RWPE2 (cell line): ENCODE results near the gene SGPL1.
A peak's percentile ranks its signal among the peaks of the same experiment; 100 is the strongest.

Source experiments
- ATAC-seq: fragments of 200-7000 bp; cut with Tn5 transposase; 3 replicates; pipeline ENCODE4 v1.9.1; 2021; ENCODE audit warnings: low read depth
- DNase-seq: peaks from one replicate; pipeline ENCODE4 v3.0.0-alpha.2; 2020; ENCODE audit warnings: low spot score
- H3K27ac ChIP-seq: fragments of 450-650 bp; 2 replicates; pipeline ENCODE4 v1.5.1; 2017; ENCODE audit warnings: mild to moderate bottlenecking; ENCODE audit not compliant: poor library complexity, severe bottlenecking
- H3K27me3 ChIP-seq: fragments of 250-450 bp; sonication (Bioruptor Pico); 2 replicates; pipeline ENCODE4 v1.5.1; 2021; ENCODE audit warnings: mild to moderate bottlenecking, moderate library complexity; ENCODE audit not compliant: insufficient read depth, poor library complexity, severe bottlenecking
- H3K36me3 ChIP-seq: fragments of 250-450 bp; sonication (Bioruptor Pico); 2 replicates; pipeline ENCODE4 v1.5.1; 2020; ENCODE audit warnings: low read depth, mild to moderate bottlenecking, moderate library complexity
- H3K4me1 ChIP-seq: fragments of 250-450 bp; sonication (Bioruptor Pico); 2 replicates; pipeline ENCODE4 v1.5.1; 2021; ENCODE audit warnings: mild to moderate bottlenecking, moderate library complexity; ENCODE audit not compliant: insufficient read depth, poor library complexity, severe bottlenecking
- H3K4me3 ChIP-seq: fragments of 250-450 bp; sonication (Bioruptor Pico); 2 replicates; pipeline ENCODE4 v1.5.1; 2021; ENCODE audit warnings: mild to moderate bottlenecking, moderate library complexity; ENCODE audit not compliant: severe bottlenecking
- H3K9me3 ChIP-seq: fragments of 250-450 bp; sonication (Bioruptor Pico); 2 replicates; pipeline ENCODE4 v1.5.1; 2021; ENCODE audit warnings: mild to moderate bottlenecking, moderate library complexity; ENCODE audit not compliant: severe bottlenecking
- TF ChIP-seq, protein P1 (sequence below): fragments of 450-650 bp; IDR thresholded peaks from one replicate; pipeline ENCODE4 v1.5.1; 2017; ENCODE audit warnings: mild to moderate bottlenecking, moderate library complexity; ENCODE audit not compliant: poor library complexity, severe bottlenecking

The SGPL1 gene

DNA sequence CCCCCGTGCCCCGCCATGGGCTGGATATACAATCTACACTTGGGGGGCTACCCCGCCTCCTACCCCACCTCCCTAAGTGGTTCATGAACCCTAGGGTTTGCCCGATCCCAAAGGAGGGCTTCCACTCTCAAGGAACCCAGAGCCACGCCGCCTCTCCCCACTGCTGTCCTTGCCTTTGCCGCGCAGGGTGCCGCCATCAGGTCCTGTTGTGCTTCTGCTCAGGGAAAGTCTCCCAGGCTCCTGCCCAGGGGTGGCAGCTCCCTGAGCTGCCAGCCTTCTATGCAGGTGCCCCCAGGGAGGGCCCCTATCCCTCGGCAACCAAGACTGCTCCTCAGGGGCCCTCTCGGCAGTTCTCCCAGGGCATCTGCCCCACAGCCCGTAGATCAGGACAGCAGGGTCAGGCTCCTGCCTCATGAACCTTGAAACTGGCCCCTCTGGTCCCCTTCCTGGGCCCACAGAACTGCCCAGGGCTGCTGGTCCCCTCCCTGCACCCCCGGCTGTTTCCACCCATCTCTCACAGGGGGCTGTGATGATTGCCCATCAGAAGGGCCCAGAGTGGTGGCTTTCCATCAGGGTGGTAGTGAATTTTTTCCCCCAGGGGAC lies 85.6 kb downstream of the SGPL1 start:
- no peak overlapping the region for H3K27ac ChIP-seq
- no peaks in the 10 kb centered on the region for H3K27me3 ChIP-seq
- ATAC-seq (no peak), DNase-seq (no peak)
- no peaks in the 10 kb centered on the region for H3K36me3 ChIP-seq
- no peak overlapping the region for H3K4me3 ChIP-seq
- TF ChIP-seq, protein P1, sequence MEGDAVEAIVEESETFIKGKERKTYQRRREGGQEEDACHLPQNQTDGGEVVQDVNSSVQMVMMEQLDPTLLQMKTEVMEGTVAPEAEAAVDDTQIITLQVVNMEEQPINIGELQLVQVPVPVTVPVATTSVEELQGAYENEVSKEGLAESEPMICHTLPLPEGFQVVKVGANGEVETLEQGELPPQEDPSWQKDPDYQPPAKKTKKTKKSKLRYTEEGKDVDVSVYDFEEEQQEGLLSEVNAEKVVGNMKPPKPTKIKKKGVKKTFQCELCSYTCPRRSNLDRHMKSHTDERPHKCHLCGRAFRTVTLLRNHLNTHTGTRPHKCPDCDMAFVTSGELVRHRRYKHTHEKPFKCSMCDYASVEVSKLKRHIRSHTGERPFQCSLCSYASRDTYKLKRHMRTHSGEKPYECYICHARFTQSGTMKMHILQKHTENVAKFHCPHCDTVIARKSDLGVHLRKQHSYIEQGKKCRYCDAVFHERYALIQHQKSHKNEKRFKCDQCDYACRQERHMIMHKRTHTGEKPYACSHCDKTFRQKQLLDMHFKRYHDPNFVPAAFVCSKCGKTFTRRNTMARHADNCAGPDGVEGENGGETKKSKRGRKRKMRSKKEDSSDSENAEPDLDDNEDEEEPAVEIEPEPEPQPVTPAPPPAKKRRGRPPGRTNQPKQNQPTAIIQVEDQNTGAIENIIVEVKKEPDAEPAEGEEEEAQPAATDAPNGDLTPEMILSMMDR = no peak
- H3K4me1 ChIP-seq = peaks cover 3% of the 10 kb centered on the region
- H3K9me3 ChIP-seq = no peaks in the 10 kb centered on the region

DNA sequence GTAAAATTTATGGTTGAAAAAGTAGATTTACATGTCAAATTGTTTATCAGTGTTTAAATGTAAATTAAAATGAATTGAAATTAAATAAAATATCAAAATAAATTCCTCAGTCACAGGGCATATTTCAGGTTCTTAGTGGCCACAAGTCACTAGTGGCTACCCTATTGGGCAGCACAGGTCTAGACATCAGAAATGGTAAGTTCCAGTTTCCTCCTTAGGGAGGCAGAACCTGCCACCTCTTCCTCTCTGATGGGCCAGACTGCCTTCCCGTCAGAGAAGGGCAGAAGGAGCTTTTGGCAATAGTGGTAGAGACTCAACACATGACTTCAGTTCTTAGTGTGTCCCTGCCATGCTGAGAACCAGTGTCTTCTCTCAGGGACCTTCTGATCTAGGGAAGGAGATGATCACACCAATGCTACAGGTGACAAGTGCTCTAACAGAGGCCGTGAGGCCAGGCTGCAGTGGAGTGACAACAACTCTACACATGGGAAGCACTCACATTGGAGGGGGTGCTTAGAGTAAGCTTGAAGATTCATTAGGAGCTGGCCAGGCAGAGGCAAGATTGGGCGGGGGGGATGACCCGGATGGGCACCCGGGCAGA lies 87.0 kb downstream of the SGPL1 start:
- Histone ChIP-seq H3K9me3 (no peaks in the 10 kb centered on the region), H3K27me3 (no peaks in the 10 kb centered on the region), H3K27ac (no peak overlapping the region), H3K4me3 (no peak overlapping the region), H3K36me3 (no peaks in the 10 kb centered on the region), H3K4me1 (peaks cover 3% of the 10 kb centered on the region)
- ATAC-seq (no peak), DNase-seq (no peak)
- TF ChIP-seq, protein P1 = no peak

DNA sequence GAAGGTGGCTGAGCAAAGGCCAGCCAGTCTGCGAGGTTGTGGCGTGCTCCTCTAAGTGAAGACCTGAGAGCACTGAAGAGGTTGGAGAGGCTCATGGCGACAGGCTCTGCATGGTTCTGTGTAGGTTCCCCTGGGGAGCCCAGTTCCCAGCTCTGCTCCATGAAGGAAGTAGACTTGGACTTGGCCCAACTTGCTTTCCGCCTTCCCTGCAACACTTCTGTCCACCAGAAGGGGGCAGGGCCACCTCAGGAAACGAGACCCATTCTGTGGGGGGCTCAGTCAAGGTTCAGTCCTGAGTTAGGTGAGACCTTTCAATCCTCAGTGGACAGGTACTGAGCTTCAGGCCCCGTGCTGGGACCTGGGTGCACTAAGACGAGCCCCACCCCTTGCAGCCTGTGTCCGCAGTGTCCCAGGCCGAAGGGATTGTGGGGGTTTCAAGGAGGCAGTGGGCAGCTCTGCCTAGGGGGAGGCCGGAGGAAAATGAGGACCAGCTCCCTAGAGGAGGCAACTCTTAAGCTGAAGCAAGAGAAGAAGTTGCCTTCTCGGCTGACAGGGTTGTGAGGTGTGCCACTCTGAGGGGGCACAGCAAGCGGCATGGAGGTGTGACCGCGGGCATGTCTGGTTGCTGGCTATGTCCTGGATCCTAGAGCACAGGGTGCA lies 87.6 kb downstream of the SGPL1 start:
- TF ChIP-seq, protein P1 = peak; percentile 75
- no peak for DNase-seq

DNA sequence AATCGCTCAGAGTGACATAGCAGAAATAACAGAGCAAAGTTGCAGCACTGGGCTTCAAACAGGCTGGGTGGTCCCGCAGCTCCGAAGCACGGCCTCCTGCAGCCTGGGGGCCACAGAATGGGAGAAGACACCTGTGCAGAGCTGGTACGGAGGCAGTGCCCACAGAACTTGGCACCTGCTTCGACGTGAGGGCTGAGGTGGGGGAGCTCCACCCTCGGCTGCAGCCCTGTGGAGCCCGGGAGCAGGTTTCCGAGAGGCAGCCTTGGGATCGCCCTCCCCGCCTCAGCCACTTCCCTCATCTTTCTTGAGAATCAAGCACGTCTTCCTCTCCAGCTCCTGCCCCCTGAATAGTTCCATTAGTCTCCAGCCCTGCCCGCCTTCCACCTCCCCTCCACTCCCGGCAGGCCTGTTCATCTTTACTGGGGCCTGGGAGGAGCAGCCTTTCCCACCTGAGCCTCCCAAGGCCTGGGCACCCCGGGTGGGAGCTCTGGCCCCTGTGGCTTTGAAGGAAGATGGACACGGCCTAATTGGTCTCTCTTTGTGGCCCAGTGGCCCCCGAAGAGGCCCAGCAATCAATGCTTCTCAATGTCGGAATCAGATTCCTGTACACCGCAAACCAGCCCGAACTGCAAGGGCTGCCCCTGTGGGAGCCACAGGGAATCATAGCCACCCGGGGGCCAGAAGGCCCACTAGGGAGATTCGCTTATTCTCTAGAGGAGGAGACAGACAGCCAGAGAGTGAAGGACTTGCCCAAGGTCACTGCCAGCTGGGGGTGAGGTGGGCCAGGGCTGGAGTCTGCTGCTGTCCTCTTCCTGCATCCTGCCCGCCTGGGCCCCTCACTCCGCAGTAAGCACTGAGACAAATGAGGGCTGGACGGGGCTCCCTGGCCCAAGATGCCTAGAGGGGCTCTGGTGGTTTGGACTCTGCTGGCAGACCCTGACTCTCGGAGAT lies 89.6 kb downstream of the SGPL1 start:
- H3K27me3 ChIP-seq = no peaks in the 10 kb centered on the region
- H3K36me3 ChIP-seq = no peaks in the 10 kb centered on the region
- no peak for DNase-seq
- no peaks in the 10 kb centered on the region for H3K4me1 ChIP-seq
- no peak for ATAC-seq
- no peaks in the 10 kb centered on the region for H3K9me3 ChIP-seq
- TF ChIP-seq, protein P1 = no peak
- no peak overlapping the region for H3K4me3 ChIP-seq
- no peak overlapping the region for H3K27ac ChIP-seq

More for the DNA sequence above, 87.6 kb downstream of the SGPL1 start:
- no peaks in the 10 kb centered on the region for H3K27me3 ChIP-seq
- no peaks in the 10 kb centered on the region for H3K36me3 ChIP-seq
- 0 out of 3 replicates have a peak, but pooled peaks have one; percentile 30 for ATAC-seq
- H3K4me1 ChIP-seq = peaks cover 3% of the 10 kb centered on the region
- no peak overlapping the region for H3K4me3 ChIP-seq
- no peaks in the 10 kb centered on the region for H3K9me3 ChIP-seq
- H3K27ac ChIP-seq = no peak overlapping the region
